Coronary artery (tissue), 2 donors: ENCODE results near the gene CLDN8.

Experiments used
- DNase-seq: peaks from one replicate; pipeline ENCODE4 v3.0.0-alpha.2; 2017; ENCODE audit warnings: low spot score
- H3K27ac ChIP-seq, 2 donors: fragments of 200-600 bp; sonication (generic); one replicate each; pipeline ENCODE4 v1.5.1; 2016 to 2019
- H3K4me3 ChIP-seq: fragments of 200-600 bp; sonication (generic); 2 replicates; pipeline ENCODE4 v1.5.1; 2016; ENCODE audit warnings: mild to moderate bottlenecking, moderate library complexity
- TF ChIP-seq, protein P1 (sequence below): fragments of 200-600 bp; sonication (generic); IDR thresholded peaks from one replicate; pipeline ENCODE4 v1.5.1; 2019; ENCODE audit warnings: antibody characterized with exemption

CLDN8 gene

DNA sequence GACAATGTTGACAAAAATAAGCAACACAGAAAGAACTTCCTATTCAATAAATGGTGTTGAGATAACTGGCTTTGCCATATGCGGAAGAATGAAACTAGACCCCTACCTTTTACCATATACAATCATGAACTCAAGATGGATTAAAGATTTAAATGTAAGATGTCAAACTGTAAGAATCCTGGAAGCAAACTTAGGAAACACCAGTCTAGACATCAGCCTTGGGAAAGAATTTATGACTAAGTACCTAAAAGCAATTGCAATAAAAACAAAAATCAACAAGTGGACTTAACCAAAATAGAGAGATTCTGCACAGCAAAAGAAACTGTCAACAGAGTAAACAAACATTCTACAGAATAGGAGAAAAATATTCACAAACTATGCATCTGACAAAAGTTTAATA is 16.1 kb upstream of the CLDN8 start:
- no peak for DNase-seq
- Histone ChIP-seq H3K4me3 (no peak overlapping the region), H3K27ac (no peak overlapping the region)
- TF ChIP-seq, protein P1, sequence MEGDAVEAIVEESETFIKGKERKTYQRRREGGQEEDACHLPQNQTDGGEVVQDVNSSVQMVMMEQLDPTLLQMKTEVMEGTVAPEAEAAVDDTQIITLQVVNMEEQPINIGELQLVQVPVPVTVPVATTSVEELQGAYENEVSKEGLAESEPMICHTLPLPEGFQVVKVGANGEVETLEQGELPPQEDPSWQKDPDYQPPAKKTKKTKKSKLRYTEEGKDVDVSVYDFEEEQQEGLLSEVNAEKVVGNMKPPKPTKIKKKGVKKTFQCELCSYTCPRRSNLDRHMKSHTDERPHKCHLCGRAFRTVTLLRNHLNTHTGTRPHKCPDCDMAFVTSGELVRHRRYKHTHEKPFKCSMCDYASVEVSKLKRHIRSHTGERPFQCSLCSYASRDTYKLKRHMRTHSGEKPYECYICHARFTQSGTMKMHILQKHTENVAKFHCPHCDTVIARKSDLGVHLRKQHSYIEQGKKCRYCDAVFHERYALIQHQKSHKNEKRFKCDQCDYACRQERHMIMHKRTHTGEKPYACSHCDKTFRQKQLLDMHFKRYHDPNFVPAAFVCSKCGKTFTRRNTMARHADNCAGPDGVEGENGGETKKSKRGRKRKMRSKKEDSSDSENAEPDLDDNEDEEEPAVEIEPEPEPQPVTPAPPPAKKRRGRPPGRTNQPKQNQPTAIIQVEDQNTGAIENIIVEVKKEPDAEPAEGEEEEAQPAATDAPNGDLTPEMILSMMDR: no peak

DNA sequence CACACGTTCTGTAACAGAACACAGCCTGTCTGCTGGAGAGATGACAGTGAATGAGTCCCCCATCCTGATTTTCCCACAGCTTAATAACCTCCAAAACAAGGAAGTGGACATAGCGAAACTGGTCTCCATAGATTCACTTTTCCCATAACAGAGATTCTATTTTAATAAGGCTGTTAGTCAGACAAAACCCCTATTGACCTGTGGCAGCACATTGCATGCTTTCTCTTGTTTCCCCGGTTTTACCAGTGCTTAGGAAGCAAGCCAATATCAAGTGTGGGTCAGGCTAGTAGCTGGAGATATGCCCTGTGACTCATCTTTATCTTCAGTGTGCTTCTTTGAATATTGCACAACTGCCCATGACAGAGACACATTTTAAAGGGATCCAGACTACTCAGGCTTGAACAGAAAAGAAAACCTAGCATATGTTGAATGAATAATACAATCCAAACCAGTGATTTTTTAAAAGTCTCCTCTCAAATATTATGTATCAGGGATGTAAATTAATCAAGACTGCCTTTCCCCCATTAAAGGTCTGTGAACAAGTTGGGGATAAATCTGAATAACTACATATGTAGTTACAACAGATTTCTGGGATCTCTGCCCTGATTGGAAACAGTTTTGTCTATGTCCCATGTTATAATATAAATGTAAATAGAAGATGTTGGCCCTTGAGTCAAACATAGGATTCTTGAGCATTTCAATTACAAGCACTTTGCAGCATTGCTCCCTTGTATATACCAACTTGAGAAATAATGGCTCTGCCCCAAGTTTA is 11.9 kb upstream of the CLDN8 start:
- TF ChIP-seq, protein P1: no peak
- no peak for DNase-seq
- Histone ChIP-seq H3K27ac (no peak overlapping the region), H3K4me3 (peak overlapping the region; percentile 41)

DNA sequence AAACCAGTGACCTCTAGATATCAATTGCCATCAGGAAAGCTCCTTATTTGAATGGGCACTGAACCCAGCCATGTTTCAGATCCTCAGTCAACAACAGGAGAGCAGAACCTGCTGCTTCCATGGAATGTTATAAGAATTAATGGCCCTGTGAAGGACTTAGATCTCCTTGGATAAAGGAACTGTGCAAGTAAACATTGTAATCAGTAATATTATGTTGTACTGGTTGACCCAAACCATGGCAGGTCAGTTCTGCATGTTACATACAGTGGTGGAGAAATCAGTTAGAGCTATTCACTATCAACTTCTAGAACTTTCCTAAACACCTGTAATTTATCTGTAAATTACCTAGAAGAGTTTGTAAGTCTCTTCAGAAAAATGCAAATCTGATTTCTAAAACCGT is 11.2 kb upstream of the CLDN8 start:
- TF ChIP-seq, protein P1: no peak
- no peak for DNase-seq
- Histone ChIP-seq H3K4me3 (peak overlapping the region; percentile 41), H3K27ac (peak overlapping the region in 1 of 2 donors; percentile 2)

DNA sequence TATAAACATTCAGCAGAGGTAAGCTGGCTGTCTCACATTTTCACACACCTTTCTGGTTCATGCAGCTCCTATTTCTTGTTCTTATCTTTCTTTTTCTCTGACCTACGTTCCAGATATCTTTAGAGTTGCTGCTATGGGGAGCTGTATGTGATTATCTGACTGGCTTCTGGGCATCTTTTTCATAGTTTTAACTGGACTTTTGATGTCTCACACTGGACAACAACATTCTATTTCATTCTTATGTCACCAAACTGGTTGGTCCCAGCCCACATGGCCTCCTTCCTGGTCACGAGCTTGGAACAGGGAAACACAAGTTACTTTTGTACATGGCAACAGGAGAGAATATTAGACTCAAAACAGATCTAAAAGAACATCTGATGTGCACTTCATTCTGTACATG is 7.7 kb upstream of the CLDN8 start:
- no peak for DNase-seq
- TF ChIP-seq, protein P1: no peak
- Histone ChIP-seq H3K27ac (no peak overlapping the region), H3K4me3 (no peak overlapping the region)

DNA sequence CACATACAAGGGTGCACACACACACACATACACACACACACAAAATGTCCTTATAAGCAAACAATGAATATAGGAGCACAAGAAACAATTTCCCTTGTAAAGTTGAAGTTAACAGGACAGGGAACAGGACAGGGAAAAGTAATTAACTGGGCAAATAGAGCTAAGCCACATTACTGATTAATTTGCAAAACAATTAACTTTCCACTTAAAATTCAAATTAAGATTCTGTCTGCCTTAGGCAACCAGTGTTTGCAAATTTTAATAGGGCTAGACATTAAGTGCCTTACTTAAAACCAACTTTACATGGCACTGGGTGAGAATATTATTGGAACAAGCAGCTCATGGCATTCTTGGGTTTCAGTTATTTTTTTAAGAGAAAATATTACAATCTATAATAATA is 6.8 kb upstream of the CLDN8 start:
- TF ChIP-seq, protein P1: no peak
- DNase-seq: no peak

DNA sequence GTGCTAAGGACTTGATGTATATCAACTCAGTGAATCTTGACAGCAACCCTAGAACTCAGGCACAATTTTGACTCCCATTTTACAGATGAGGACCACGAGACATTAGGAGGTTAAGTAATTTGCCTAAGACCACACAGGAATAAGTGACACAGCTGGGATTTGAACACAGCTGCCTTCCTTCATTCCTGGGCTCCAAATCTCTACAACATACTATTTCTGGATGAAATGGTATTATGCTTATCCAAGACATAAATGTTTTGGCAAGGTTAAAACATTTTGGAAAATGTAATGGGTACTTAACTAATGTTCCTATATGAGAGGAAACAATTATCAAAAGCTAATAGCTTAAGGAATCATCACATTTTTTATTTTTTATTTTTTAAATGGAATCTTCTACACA is 4.8 kb downstream of the CLDN8 start:
- Histone ChIP-seq H3K4me3 (no peak overlapping the region), H3K27ac (no peak overlapping the region)
- TF ChIP-seq, protein P1: no peak
- DNase-seq: no peak

More for the DNA sequence above, 6.8 kb upstream of the CLDN8 start:
- no peak overlapping the region for H3K27ac ChIP-seq
- H3K4me3 ChIP-seq: no peak overlapping the region

DNA sequence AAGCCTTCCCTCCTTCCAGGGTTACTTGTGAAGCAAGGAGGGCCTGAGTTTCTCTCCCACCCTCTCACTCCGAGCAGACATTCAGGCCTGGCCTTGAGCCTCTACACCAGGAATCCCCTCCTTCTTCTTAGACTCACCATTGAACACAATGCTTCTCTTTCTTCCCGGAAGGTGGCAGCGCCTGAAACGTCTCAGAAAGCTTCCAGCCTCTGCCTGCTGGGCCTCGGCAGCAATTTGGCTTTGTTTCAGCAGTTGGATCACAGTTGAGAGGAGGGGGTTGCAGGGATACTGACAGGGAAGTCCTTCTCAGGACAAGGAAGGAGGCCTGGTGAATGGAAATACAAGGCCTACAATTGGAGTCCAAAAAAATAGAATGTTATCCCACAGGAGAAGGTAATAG is 6.3 kb downstream of the CLDN8 start:
- DNase-seq: no peak
- no peak overlapping the region for H3K27ac ChIP-seq
- H3K4me3 ChIP-seq: no peak overlapping the region
- TF ChIP-seq, protein P1: no peak
